Measurements from ENCODE around the gene ATP8B3.

Gene ATP8B3

DNA sequence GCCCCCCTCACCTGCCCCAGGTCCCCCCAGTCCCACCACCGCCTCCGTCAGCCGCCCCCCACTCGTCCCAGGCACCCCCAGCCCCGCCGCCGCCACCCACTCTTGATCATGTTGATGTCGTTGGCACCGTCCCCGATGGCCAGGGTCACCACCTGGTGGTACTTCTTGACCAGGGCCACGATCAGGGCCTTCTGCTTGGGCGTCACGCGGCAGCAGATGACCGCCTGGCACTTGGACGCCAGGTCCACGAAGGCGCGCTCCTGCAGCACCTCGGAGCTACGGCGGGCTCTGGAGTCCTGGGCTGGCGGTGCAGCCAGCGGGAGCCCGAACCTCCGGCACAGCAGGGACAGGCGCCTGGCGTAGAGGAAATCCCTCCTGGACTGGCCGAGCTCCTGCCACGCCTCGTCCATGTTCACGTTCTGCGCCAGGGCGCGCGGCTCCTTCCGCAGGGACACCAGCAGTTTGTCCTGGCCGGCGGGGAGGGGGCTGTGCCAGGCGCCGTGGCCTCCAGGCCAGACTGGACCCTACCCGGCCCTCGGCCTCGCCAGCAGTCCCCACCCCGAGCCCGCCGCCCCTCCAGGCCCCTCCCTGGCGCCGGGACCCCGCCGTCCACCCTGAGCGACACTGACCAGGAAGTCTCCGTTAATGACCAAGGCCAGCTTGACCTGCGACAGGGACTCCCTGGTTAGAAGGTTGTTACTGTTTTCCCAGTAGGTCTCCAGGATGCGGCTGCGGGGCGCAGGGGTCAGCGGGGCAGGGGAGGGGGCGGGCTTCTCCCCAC lies 22.6 kb downstream of the ATP8B3 start:
- no peak for DNase-seq

DNA sequence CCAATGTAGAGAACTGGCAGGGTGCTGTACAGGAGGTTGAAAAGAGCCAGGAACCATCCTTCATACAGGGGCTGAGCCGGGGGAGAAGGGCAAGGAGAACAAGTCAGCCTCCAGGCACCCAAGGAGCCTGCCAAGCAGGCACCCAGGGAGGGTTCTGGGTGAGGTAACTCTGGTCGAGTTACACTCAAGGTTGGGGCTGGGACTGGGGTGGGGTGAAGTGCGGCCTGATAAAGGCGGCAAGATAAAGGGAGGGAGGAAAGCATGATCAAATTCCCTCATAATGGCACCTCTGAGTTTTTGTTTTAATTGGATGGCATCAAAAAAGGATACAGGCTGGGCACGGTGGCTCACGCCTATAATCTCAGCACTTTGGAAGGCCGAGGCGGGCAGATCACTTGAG lies 25.0 kb downstream of the ATP8B3 start:
- DNase-seq = no peak

DNA sequence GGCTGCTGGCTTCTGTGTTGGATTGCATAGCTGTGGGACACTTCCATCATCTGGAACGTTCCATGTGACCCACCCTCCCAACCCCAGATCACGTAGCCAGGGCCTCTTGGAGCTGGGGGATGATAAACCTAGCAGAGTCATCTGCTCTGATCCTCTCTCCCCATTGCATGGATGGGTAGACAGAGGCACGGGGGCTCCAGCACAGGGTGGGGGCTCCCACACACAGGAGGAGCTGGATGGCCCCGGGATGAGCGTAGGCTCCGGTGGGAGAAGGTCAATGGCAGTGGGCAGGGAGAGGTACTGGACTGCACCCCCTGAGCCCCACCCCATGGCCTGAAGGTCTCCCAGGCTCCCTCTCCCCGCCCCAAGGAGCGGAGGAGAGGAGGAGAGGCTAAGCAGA lies 25.4 kb downstream of the ATP8B3 start:
- DNase-seq = no peak

DNA sequence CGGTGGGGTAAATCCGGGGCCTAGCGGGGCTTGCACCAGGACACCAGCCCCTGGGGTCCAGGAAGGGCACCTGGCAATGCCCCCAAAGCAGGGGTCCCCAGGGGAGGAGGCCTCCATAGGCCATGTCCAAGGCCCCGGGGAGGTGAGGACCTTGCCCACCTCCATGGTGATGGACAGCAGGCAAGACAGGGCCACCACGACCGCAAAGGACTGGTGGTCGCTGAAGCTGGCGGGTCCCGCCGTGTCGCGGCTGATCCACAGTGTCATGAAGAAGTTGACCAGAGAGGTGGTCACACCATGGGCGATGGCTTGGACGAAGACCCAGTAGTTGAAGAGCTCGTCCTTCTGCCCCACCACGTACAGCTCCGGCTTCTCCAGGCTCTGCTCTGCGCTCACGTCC lies 26.8 kb downstream of the ATP8B3 start:
- DNase-seq = no peak

DNA sequence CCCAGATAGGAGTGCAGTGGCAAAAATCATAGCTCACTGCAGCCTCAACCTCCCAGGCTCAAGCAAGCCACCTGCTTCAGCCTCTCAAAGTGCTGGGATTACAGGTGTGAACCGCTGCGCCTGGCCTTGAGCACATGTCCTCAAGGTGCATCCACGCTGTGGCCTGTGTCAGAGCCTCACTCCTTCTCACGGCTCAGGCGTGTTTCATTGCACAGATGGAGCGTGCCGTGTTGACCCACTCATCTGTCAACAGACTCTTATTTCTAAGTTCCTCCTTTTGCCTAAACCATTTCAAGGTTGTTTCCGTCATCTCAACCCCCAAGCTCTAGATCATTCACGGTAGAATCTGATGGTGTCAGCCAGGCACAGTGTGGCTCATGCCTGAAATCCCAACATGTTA lies 28.2 kb downstream of the ATP8B3 start:
- no peak for DNase-seq

DNA sequence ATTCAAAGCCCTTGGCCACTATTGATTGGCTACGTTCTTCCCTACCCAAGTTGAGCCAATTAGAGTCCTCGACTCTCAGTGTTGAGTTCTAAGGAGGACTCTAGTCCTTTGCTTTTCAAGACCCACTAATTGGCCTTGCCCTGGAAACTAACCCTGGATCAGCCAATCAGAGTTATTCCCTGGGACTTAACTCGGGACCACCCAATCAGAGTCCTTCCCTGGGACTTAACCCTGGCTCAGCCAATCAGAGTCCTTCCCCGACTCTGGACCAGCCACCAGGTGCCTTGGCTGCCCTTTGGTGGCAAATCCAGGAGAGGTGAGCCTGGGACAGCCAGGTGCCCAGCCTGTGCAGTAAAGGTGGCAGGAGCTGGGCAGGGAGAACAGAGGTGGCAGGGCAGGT lies 28.7 kb downstream of the ATP8B3 start:
- no peak for DNase-seq

DNA sequence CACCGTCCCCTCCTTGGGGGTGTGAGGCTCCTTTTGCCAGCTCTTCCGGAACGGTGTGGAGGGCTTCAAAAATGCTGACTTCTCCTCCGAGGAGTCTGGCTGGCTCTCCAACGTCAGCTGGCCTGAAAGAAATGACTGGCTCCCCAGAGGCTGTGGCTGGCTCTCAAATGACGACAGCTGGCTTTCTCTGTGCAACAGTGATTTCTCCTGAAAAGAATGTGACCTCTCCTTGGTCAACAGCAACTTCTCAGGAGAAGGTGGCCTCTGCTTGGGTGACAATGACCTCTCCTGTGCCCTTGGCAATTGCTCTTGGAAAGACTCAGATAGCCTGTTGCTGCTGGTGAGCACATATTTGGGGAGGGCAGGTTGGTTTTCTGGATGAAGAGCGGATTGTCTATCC lies 29.6 kb downstream of the ATP8B3 start:
- DNase-seq = no peak

DNA sequence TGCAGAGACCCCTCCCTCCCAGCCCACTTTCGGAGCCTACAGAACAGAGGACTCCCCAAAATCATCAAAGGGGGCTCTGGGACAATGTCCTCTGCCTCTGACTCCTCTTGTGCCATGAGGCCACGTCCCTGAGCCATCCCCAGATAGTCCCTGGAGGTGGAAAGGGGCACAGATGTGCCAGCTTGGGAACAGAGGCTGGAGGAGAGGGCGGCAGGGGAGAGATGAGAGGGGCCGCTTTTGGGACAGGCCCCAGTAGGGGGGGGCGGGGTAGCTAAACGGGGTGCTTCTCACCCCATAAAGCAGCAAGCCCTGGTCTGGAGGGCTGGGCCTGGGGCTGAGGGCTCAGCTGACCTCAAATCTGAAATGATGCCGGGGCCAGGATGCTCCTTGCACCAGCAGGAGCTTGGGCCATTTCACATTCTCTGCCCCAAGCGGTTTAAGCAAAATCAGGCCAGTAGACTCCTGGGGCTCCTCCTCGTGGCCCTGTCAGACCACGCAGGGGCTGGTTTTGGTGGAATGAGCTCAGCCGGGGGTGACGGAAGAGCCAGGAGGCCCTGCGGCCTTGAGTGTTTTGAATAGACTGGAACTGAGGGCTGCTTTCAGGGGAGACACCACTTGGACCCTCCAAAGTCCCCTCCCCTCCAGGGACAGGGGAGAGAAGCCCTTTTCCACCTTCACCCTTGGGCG lies 31.7 kb downstream of the ATP8B3 start:
- no peak for DNase-seq

DNA sequence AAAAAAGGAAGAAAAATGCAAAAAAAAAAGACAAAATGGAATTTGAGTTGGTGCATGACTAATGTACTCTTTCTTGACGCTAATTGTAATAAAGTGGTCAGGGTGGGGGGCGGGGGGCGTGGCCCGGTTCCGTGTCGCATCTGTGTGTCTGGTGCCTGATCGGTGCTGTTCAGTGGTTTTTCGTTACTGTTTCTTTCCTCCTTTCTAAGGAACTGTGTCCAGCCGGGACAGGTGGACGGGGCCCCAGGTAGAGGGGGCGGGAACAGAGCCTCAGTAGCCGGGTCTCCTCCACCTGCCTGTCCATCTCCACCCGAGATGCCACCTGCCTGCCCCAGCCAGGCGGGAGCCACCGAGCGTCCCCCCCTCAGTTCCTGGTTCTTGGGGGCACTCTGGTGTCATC lies 32.5 kb downstream of the ATP8B3 start:
- no peak for DNase-seq

DNA sequence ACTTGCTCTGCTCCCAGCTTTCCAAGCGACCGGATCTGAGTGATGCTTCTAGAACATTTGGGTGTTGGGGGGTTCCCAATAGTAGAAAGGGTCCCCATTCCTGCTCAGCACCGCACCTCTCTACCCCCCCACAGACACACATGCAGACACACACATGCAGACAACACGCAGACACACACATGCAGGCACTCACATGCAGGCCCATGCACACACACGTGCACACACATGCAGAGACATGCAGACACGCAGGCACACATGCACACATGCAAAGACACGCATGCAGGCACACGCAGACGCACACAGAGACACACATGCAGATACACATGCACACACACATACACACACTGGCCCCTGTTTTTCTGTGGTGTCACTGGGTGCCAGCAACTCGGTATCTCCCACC lies 34.9 kb downstream of the ATP8B3 start:
- DNase-seq = no peak

DNA sequence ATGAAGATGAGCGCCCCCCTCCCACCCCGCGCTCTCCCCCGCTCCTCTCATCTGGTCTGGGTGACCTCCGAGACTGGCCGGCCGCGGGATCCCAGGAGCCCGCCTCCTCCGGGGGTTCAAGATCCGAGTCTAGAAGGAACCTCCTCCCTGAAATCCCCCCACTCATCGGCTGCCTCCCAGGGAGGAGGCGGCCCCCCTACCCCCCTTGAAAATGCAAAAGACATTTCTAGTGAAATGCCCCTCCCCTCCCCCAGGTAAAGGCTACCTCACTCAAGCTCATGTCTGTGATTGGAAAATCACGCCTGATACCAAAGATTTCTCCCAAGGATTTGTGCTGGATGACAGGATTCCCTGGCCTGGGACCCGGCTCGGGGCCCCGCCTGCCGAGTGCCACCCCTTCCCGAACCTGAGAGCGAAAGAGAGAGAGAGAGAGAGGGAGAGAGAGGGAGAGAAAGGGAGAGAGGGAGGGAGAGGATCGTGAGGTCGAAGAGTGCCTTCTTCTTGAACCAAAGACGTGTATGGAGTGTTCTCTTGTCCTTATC lies 35.4 kb downstream of the ATP8B3 start:
- no peak for DNase-seq

DNA sequence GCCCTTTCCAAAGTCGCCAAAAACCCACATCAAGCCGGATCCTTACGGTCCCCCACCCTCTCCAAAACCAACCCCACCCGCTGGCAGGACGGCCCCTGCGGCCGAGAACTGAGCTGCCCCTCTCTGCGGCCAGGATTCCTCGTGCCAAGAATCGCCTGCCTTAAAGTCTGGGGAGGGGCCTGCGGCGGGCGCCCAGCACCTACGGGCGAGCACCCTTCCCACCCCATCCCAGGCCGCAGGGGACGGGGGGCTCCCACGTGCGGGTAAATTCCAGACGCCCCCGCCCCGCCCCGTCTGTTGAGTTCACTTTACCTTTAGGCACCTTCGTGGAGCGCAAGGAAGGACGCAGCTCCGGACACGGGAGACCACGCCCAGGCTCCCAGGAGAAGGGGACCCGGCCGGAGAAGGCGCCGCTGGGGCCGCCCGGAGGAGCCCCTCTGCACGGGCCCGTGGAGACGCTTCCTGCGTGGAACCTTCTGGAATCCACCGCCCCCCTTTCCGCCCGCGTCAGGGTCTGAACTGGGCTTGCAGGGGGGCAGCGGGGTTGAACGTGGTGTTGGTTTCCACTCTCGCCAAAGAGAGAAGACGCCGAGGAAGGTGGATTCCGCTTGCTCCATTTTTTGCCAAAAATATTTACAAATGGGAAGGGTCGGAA lies 36.0 kb downstream of the ATP8B3 start:
- DNase-seq = no peak

DNA sequence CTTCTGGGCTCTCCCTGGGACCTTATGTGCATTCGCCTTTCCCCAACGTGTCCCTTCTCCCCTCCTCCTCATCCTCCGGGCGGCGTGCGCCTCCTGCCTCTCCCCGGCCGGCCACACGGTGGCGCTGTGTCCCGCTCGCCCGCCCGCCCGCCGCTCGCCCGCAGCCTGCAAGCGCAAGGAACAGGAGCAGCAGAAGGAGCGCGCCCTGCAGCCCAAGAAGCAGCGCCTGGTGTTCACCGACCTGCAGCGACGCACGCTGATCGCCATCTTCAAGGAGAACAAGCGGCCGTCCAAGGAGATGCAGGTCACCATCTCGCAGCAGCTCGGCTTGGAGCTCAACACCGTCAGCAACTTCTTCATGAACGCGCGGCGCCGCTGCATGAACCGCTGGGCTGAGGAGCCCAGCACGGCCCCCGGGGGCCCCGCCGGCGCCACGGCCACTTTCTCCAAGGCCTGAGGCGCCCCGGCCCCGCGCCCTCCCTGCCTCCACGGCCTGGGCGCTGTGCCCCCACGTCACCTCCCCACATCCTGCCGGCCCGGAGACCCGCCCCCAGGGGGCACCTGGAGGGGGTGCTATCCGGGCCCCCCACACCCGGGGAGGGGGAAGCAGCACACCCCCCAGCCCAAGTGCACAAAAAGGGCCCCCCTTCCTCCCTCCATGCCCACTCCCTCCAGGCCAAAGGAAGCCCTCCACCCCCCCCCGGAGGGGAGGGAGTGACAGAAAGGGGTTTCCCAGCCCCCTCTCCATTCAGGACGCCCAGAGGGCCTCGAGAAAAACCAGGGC lies 36.9 kb downstream of the ATP8B3 start:
- peak; percentile 25 for DNase-seq

DNA sequence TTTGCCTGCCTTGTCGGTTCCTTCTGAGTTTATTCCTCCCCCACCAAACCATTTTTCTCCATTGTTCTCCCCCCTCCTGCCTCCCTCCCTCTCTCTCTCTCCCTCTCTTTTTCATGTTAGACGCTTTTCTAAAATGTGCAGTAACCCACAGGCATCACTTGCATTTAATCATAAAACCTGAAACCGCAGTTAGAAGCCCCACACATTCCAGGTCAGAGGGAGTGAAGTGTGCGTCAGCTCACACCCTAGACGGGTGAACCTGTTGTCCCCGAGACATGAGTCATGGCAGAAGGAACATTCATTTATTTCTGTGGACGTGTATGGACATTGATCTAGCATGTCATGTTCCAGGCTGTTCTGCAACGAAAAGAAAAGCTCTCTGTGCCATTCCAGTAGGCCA lies 38.9 kb downstream of the ATP8B3 start:
- DNase-seq = no peak

DNA sequence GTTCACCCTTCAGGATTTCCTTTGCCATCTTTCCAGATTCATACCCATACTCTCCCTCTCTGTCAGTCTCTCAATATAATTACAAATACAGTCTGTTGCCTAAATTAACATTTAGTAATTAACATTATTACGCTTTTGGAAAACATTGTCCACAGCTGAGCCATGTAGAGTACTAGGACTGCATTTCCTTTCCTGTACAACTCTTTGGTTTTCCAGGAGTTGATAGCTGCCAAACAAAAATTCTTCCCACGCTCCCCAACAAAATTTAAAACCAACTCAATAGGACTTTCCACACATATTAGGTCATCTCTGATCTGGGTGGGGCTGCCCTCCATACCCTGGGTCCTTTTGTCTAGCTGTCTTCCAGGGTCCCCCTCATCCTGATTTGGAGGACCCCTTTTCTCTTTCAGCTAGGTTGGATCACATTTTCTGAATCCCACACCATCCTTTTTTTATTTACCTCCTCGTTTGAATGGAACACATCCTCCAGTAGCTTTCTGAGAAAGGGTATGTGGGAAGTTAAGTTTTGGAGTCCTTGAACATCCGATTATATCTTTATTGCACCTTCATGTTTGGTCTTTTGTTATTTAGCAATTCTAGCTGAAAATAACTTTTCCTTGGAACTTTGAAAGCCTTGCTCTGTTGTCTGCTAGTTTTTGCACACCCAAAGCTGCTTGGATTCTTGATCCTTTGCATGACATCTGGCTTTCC lies 41.1 kb downstream of the ATP8B3 start:
- DNase-seq = no peak

DNA sequence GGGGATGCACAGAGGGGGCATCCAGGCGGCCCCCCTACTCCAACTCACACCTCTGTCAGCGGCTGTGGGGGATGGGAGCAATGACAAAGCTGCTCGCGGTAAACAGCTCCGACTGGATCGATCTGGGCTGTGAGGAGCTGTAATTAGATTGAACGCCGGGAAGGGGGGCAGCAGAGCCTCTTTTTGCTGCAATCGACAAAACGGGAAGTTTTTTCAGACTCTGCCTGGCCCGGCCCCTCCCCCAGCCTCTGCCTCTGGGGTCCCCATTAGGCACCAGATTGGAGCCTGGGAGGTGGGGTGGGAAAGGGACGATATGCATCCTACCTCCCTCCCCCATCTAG lies 42.5 kb downstream of the ATP8B3 start:
- DNase-seq = no peak

DNA sequence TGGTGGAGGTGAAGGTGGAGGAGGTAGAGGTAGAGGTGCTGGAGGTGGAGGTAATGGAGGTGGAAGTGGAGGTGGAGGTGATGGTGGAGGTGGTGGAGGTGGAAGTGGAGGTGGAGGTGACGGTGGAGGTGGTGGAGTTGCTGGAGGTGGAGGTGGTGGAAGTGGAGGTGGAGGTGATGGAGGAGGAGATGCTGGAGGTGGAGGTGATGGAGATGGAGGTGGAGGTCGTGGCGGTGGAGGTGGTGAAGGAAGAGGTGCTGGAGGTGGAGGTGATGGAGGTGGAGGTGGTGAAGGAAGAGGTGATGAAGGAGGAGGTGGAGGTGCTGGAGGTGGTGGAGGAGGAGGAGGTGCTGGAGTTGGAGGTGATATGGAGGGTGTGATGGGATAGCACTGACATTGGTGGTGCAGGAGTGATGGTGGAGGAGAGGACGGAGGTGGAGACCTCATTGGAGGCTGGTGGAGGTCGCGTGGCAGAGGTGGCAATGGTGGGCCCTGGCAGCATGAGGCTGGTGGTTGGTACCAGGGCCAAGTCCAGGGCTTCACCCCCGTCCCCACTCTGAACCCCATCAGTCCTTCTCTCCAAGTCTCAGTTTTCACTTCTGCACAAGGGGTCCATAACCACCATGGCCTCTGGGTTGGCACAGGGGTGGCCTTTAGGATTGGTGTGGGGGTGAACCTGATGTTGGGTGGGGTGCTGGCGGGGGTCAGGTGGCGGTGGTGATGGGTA lies 43.0 kb downstream of the ATP8B3 start:
- DNase-seq = no peak

DNA sequence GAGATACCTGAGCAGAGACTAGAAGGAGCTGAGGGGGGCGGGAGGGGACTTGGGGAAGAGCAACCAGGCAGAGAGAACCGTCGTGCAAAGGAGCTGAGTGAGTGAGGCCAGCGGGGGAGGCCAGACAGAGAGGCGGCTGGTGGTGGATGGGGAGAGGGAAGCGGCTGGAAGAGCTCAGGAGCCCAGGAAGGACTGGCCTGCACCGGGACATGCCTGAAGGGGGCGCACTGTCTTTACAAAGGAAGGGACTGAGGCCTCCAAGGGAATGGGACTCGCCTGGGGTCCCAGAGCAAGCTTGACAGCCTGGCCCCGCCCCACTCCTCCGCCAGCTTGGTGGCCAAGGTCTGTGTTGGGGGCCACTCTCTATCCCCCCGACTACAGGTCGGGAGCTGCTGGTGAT lies 43.8 kb downstream of the ATP8B3 start:
- no peak for DNase-seq

DNA sequence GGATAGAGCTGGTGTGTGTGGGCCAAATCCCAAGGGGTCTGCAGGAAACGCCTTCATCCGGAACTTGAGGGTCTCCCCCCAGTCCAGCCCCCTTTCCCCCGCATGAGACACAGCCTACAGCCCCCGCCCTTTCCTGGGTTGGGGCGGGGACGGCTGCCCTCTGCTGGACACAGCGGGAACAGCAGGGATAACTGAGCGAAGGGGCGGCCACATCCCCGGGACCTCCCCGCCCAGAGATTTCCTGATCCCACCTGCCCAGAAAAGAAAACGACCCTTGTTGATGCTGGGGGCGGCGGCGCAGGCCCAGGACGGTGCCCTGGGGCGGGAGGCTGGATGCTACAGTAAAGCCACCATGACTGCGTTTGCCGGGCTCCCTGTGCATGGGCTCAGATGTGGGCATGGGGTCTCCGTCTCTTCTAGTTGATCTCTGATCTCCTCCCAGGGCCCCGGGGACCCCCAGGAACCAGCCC lies 44.6 kb downstream of the ATP8B3 start:
- peak; percentile 44 for DNase-seq

DNA sequence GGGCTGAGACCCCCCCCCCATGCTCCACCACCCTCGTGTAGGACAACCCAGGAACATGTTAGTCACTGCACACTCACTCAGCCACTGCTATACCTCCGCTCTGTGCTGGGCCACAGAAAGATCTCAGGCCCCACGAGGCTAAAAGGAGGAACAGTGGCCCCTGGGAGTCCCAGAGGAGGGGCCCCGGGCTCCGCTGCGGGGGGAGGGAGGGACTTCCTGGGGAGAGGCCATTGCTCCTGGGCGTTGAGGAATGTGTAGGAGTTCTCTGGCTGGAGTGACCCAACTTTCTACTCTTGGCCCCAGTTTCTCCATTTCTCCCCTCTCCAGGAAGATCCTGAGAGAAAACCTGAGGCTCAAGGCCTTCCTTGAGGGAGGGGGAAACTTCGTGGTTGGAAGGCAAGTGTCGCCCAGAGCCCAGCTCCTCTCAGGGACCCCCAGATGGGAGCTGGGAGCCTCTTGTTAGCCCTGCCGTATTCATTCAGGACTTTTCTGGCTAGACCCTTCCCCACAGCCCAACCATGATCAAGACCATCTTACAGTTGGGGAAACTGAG lies 45.2 kb downstream of the ATP8B3 start:
- DNase-seq = no peak
